ENCODE results near the gene PEX10.

The PEX10 gene

DNA sequence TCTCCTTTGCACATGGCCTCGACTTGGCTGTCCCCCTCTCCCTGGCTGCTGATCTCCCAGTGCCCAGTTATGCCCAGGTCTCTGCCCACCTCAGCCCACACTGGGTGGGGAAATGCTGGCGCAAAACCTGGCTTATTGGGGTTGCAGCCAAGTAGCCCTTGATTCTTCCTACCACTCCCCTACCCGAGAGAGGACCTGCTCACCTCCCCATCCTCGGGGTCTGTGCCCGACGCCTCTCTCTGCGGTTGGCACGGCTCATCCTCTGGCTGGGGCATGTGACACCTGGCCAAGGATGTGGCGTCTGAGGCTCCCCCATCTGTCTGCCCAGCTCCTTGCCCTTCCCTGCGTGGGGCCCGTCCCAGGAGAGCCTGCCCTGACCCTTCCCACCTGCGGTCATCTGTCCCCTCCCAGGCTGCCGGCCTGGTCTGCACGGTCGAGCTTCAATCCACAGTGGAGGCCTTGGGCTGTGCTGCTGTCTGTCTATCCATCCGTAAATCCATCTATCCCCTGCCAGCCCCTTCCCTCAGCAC is 6.5 kb upstream of the PEX10 start:
- no peak for DNase-seq

DNA sequence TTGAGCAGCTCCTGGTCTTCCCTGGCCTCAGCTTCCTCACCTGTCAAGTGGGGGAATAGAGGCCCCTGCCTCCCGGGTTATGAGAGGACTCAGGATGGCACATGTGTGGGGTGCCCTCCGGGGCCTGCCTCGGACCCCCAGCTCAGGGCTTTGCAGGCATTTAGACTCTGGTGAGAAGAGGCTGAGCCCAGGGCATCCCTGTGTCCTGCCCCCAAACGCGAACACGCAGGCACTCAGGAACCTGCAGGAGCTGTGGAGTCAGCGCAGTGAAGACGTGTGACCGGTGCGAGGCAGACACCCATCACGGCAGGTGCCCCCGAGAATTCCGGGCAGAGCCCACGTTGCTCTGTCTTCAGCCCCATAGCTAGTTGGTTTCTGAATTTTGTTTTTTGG is 5.5 kb upstream of the PEX10 start:
- no peak for DNase-seq

DNA sequence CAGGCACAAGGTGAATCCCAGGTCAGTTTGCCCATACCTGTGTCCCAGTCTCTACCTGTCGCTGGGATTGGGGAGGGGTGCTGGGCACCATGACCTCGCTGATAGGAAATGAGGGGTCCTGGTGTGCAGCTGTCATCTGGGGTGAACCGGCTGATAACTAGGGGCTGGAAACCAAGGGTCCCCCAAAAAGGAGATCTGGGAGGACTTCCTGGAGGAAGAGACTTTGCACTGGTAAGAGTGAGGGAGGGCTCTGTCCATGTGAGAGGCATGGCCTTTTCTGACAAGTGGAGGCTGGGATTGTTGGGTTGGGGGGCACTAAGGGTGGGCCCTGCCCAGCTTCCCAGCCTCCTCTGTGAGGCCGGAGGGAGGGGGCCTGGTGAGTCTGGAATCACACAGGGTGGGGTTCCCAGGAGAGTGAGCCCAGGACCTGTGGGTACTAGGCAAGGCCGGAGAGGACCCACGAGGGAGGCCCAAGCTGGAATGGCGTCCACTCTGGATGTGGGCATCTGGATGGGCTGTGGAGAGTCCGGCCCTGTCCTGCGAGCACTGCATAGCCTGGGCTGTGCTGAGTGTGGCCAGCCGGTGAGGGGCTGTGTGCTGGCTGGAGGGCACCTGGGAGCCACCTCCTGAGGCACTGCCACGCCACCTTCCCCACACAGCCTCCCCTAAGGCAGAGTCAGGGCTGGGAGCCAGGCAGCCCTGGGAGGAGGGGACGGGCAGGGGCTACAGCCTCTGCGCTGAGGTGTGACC is 4.9 kb upstream of the PEX10 start:
- no peak for DNase-seq

DNA sequence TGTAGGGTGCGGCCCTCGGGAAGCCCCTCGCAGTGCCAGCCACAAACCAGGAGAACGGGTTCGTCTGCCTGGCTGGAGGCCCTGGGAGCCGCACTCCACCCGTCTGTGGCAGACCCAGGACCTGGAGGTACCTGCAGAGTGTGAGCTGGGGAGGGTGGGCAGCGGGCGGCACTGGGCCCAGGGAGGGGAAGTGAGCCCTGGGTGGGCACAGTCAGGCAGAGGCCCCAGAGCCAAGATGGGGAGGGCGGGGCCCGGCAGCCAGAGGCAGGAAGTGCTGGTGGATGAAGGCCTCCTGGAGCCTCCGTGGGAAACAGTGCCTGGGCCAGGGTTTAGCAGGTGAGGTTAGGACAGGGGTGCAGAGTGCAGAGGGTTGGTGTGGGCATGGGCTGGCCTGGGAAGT is 4.0 kb upstream of the PEX10 start:
- DNase-seq, result no peak

DNA sequence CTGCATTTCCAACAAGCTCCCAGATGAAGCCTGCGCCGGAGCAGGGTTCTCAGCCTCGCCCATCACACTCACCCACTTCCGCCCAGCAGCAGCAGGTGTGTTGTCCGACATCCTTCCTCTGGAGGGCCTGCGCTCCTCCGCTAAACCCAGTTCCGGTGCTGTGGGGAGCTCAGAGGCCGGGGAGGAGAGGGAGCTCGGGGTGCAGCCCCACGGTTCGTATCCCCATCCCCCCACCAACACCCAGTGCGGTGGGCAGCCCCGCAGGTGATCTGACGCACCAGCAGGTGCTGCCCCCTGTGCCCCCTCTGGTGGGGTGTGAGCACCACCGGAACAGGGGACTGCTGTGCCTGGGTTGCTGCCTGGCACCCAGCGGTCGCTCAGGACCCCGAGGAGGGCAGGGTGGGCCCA is 3.4 kb upstream of the PEX10 start:
- DNase-seq, result no peak

DNA sequence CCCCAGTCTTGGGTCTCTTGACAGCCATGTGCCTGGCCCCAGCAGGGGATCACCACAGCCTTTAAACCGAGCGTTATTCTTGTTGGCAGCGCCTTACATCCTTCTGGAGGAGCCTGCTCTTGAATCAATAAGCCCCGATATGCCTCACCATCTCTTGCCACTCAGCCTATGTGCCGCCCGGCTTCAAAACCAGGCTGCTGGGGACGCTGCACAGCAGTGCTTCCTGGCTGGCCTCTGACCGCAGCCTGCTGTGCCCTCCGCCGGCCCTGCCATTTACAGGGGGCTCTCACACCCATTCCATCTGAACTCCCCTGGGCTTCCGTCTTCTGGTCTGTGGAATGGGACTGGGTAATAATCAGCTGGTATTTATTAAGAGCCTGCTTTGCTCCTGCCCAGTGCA is 3.0 kb upstream of the PEX10 start:
- no peak for DNase-seq

DNA sequence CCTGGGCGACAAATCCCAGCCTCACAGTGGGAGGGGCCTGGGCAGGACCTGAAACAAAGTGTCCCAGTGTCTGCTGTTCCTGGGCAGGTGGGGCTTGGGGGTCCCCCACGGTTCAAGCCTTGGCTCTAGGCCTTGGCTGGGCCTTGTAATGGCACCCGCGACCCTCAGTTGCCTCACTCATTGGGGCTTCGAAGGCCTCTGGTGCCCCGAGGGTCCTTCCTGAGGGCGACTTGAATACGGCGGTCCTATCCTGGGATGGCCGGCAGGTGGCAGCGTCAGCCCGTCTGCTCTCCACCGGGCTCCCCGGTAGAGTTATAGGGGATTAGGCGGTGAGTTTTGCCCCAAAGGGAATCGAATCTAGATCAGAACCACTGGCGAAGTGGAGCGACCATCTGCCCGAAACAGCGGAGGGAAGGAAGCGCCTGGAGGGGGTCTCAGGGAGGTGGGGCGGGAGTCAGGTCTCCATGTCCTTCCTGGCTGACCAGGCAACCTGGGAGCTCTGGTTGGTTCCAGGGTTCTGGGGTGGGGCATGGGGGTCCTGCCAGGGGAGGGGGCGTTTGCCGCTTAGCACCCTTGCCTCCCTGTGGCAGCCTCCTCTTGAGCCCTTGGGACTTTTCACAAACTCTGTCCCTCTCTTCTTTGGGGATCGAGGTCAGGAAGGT is 2.1 kb upstream of the PEX10 start:
- peak; percentile 57 for DNase-seq

DNA sequence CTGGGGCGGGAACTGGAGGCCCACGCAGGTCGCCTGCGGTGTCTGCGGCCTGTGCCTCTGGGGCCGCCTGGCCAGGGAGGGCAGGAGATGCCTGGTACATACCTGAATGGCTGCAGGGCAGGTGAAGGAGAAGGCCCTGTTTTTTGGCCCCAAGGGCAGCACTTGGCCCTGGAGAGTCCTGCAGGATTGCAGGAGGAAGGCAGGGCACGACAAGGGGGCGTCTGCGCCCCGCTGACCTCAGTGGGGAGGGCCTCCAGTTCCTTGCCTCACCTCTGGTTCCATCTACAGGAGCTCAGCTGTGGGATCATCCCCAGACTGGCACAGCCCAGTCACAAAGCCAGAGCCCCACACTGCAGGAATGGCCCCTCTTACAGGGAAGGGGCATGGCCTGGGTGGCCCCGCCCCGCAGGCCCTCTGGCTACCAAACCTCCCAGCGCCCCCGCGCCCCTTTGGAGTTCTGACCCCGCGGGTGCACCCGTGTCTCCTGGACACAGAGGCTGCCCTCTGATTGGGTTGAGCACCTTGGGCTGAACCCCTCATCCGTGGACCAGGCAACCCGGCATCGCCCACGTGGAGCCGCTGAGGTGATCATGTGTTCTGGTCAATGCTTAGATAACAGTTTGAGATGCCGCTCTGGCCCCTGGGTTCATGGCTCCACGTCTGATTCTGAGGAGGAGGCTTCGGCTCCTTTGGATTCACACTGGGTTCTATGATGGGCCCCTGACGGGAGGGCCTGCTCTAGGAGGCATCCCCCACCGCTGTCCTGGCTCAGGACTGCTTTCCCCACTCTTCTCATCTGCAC is 1.3 kb upstream of the PEX10 start:
- DNase-seq, result no peak

DNA sequence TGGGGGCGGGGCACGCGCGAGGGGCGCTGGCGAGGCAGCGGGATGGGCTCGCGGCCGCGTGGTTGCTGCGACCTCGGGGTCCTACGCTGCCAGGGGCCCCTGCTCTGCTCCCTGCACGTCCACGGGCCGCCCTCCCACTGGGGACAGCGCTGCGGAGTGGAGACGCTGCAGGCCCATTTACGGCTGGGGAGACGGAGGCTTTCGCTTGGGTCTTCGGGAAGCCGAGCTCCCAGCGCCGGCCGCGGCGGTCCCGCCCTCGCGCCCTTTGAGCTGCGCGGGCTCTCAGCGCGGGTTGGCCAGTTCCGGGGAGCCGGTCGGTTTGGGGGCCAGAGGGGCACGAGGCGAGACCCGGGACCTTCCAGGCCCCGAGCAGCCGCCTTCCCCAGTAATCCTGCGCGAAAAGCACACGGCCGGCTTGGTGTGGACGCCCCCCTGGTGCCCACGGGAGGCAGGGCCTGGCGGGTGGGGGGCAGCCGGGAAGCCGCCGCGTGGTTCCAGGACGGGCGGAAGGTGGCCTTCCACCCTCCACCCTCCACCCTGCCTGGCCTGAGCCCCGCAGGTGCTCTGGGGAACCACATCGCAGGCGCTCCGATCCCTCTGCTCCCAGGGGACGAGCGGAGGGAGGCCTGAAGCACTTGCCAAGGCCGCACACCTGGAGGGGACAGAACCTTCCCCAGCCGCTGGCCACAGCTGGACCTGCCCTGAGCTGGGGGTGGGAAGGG is 570 bp upstream of the PEX10 start:
- DNase-seq, result no peak

DNA sequence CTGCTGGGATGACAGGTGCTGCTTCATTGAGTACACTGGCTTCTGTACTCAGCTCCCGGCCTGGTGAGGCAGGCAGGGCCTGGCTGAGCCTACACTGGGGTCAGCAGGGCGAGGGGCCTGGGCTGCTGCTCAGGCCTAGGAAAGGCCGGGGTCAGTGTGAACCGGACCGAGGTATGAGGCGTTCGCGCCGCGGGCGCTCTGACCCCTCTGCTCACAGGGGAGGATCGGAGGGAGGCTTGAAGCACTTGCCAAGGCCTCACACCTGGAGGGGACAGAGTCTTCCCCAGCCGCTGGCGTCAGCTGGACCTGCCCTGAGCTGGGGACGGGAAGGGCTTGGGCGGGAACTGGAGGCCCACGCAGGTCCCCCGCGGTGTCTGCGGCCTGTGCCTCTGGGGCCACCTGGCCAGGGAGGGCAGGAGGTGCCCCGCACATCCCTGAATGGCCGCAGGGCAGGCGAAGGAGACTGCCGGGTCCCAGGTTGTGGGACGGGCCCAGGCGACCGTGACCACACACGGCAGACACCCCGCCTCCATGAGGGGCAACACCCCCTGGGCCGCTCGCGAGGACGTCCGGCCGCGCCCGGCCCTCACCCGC is 466 bp downstream of the PEX10 start:
- no peak for DNase-seq

DNA sequence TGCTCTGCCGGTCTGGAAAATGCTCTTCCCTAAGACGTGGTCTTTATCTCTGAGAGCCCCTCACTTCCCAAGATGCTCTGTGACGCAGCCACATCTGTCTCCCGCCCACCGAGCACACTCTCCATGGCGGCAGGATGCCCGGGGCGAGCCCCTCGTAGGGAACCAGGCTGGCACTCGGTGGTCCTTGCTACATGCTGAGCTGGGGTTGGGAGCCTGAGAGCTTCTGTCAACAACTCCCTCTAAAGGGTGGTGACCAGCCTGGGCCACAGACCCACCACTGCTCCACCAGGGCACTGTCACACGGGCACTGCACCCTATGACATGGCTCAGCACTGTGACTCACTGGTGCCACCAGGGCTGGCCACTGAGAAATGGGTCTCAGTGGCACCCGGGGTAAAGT is 2.6 kb downstream of the PEX10 start:
- no peak for DNase-seq

DNA sequence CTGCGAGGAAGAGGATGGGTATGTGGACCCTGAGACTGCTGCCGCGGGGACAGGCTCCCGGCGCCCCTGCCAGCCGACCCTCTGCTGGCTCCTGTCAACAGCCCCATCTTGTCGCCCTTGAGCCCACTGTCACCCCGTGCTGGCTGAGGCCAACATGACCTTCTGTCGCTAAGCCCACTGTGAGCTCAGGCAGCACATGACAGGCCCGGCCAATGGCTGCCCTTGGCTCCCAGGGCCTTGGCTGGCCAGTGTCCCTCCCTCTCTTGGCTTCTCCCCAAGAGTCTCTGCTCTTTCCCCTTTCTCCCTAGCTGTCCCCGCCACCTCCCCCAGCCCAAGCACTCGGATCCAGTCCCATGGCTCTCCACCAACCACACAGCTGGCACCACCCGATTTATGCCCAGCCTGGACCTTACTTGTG is 3.5 kb downstream of the PEX10 start:
- DNase-seq, result no peak

DNA sequence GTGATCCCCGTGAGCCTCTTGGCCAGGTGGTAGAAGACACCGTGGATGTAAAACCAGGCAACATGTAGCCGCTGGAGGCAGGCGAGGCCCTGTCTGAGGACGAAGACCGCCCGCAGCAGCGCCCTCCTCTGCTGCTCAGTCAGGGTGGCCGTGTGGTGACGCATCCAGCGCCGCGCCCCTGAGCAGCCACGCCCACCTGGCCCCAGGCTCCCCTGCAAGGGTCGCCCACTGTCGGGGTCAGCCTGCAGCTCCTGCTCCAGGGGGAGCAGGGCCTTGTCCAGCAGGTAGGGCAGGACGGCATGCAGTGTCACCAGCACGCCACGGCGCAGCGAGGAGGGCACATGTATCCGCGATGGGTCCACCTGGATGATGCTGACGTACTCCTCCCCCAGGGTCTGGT is 3.9 kb downstream of the PEX10 start:
- DNase-seq, result no peak

DNA sequence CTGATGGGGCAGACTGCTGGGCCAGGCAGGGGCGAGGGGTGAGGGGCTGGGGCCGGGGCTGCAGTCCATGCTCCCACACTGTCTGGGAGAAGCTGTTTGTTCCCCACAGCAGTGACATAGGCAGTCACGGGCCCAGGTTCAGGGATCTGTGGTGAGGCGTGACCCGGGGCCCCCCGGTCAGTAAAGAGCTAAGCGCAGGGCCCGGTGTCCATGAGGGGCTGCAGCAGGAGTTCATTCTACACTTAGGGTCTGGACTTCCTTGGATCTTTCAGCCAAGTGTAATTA is 4.4 kb downstream of the PEX10 start:
- no peak for DNase-seq

DNA sequence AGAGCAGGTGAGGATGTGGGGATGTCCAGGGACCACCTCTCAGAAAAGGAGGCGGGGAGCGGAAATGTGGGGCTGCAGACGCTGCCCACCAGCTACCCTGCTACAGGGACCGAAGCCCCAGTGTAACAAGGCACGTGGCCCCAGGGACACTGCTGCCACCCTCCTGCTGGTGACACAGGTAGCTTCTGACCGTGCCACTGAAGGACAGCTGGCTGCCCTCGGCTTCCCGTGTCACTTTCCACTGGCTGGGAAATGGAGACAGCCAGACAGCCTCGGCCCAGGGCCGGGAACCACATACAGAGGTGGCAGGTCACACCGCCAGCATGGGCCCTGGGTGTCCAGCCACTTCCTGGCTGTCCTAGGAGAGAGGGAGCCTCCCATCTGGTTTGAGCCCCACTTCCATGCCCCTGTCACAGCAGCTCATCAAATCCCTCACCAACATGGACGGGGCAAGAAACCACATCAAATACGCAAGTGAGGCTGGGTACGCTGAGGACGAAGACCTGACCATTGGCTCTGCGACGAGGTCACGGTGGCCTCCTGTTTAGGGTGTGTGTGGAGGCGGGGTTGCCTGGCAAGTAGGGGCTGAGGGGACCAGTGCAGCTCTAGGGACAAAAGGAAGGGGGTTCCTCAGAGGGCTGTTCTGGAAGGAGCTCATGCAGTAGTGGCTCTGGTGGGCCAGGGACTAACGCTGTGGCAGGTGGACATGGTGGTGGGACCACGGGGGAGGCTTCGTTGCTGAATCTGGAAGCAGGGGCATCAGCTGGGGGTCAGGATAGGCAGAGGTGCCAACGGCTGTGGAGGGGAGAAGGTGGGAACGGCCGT is 5.0 kb downstream of the PEX10 start:
- no peak for DNase-seq

DNA sequence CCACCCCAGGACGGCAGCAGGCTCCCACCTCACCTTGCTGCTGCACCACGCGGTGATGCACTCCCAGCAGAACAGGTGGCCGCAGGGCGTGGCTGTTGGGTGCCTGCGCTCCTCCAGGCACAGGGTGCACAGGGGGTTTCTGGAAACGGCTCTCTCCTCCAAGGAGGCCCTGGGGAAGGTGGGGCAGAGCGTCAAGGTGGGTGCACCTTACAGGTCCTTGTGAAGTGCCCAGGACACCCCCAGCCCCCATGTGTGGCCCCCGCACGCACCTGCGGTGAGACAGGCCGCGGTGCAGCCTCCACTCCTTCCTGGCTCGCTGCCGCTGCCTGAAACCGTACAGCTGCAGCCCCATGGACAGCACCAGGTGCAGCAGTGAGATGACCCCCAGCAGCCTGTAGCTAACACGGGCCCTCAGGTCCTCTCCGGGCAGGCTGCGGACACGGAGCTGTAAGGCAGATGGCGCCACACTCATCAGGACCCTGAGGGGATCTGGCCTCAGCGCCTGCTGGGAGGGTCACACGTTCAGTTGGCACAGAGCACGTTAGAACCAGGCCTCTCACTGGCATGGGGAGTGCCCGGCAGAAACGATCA is 5.8 kb downstream of the PEX10 start:
- no peak for DNase-seq

DNA sequence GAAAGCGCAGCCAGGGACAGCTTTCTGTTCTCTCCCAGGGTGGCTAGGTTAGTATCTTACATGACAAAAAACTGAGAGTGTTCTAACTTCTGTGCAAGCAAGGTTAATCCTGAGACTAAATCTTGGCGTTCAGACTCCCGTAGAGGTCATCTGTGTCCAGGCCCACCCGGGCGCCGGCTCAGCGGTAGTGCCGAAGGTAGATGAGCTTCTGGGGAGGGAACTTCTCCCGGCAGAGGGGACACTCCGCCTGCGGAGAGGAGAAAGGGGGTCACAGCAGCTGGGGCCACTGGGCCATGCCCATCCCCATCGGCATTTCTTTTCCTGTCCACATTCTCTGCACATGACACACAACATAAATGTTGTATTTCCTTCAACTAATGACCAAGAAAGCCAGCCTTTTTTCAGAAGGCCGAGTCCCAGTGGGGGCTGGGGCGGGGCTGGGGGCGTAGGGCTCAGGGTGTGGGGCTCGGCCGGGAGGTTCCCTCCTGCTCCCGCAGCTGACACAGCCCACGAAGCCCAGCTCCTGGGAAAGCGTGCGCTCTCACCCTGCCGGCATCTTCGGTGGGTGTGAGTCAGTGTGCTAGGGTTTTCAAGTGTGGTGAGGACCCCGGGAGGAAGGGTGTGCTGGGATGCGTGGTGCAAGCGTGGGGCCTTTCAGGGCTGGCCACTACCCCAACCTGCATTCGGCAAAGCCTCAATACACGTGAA is 6.6 kb downstream of the PEX10 start:
- DNase-seq, result no peak

DNA sequence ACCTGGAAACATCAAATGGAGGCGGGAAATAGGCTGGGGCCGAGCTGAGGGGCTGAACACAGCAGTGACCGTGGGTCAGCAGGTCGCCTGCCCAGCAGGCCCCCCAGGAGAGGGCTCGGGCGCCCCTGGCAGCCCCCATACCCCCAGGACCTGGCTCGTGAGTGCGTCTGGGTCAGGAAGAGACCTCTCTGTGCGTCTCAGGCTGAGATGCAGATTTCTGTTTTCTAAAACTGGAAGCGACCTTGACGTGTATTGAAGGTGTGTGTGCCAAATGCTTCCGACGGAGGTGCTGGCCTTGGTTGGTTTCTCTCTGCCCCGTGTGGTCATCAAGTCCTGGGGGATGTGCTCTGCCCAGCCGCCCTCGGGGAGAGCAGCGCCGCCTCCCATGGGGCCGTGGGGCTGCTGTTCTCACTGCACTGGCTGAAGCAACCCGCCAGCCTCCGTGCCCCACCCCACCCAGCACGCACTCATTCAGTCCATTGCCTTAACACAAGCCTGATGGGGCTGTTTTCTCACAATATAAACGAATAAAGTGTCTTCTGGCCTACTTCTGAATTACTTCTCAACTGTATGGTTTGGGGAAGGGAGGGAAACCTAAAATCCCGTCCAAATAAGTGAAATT is 7.4 kb downstream of the PEX10 start:
- DNase-seq, result no peak

DNA sequence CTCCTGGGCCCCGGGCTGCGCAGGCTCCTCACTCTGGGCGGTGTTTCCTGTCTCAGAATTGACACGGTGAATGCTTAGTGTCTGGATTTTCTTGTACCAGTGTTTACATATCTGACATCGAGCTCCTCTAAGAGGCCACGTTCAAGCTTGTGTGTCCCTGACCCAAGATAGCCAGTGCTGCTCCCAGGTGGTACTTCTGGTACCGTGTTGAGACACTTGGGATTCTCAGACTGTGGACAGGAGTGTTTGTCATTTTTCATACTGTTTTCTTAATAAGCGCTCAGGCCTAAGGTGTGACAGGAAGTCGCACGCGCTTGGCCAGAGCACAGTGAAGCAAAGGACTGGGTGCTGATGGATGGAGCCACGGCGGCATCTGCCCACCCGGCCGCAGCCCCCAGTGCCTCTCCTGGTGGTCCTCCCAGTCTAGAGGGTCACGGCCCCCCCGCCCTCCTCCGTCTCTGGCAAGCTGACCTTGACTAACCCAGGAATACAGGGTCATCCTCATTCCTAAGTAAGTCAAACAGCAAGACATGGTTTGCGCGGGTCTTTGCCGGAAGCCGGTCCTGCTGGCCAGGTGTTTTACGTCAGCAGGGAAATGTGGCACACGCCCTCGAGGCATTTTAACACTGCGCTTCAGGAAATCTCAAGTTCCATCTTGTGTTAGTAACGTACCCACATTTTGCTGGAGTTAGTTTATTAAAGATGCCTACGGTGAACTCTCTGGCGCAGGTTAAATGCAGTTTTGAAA is 8.0 kb downstream of the PEX10 start:
- DNase-seq, result no peak

DNA sequence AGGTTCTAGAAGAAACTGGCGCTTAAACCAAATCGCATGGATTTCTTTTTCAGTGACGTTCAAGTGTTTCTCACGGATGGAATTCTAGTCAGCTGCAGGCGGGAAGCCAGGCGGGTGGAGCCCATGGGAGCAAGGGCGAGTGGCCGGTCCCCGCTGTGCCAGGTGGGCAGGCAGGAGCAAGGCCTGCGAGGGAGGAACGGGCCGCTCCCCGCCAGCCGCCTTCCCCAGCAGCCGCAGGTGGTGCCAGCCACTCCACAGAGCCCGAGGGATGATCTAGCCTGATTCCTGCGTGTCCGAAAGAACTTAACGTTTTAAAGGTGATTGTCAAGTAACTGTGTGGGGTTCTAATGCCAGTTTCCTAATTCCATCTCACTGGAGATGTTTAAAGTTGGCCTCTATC is 9.1 kb downstream of the PEX10 start:
- DNase-seq, result no peak
